Peyer's patch (tissue), 4 donors: Measurements from ENCODE around the gene HMG20B.

Source experiments
- CTCF ChIP-seq, 6 experiments: fragments of 450-650 bp in 4 of 6; fragments of 200-600 bp in 2 of 6; sonication (generic) in 1 of 6; IDR thresholded peaks; one replicate each; pipeline ENCODE4 v1.5.1; 2017 to 2019; ENCODE audit warnings: antibody characterized with exemption in 6 of 6, mild to moderate bottlenecking in 3 of 6, moderate library complexity in 1 of 6
- POLR2A ChIP-seq, 2 donors: fragments of 450-650 bp; IDR thresholded peaks; one replicate each; pipeline ENCODE4 v1.5.1; 2017; ENCODE audit warnings: antibody characterized with exemption in 2 of 2, mild to moderate bottlenecking in 2 of 2, moderate library complexity in 2 of 2

DNA sequence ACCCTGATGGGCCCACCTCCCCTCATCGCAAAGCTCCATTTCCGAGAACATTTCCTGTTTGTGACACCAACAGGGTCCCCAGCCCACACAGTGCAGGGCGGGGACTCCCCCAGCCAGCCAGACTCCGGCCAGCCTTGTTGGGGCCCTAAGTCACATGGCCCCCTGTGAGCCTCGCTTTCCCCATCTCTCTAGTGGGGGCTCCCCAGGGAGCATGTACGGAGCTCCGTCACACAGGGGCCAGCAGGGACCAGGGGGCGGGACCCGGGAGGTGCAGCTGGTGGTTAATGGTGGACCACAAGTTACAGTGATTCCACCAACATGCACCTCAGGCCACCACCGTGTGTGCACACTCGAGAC lies 32.2 kb downstream of the HMG20B start:
- TF ChIP-seq CTCF (IDR thresholded peaks at IDR 0.05) (no peak), POLR2A (IDR thresholded peaks at IDR 0.05) (no peak)
